Loucy (cell line): ENCODE data around the gene APBA1.

Experiments used
- H2AFZ ChIP-seq: fragments of 200-600 bp; sonication (generic); 2 replicates; pipeline ENCODE4 v1.6.0; 2016; ENCODE audit warnings: antibody characterized with exemption, mild to moderate bottlenecking, low read length, moderate library complexity
- H3F3A ChIP-seq: fragments of 200-600 bp; 2 replicates; pipeline ENCODE4 v1.6.0; 2016; ENCODE audit warnings: antibody characterized with exemption, low read depth, mild to moderate bottlenecking
- H3K27me3 ChIP-seq: fragments of 200-600 bp; sonication (generic); 2 replicates; pipeline ENCODE4 v1.6.1; 2014; ENCODE audit warnings: low read length, mild to moderate bottlenecking; ENCODE audit not compliant: insufficient read depth, poor library complexity, severe bottlenecking
- H3K36me3 ChIP-seq: fragments of 200-600 bp; sonication (generic); 2 replicates; pipeline ENCODE4 v1.6.1; 2016; ENCODE audit warnings: low read length; ENCODE audit not compliant: insufficient read depth
- H3K4me1 ChIP-seq: fragments of 200-600 bp; sonication (generic); 2 replicates; pipeline ENCODE4 v1.5.1; 2014; ENCODE audit warnings: low read length, mild to moderate bottlenecking; ENCODE audit not compliant: insufficient read depth, poor library complexity, severe bottlenecking
- H3K4me2 ChIP-seq: fragments of 200-600 bp; sonication (generic); 2 replicates; pipeline ENCODE4 v1.6.0; 2014; ENCODE audit warnings: antibody characterized with exemption, low read length, low read depth, mild to moderate bottlenecking; ENCODE audit not compliant: poor library complexity, severe bottlenecking
- H3K4me3 ChIP-seq: fragments of 200-600 bp; sonication (generic); 2 replicates; pipeline ENCODE4 v1.5.1; 2014; ENCODE audit warnings: low read length, mild to moderate bottlenecking, mixed read lengths; ENCODE audit not compliant: poor library complexity, severe bottlenecking
- H3K79me2 ChIP-seq: fragments of 200-600 bp; sonication (generic); 2 replicates; pipeline ENCODE4 v1.6.1; 2014; ENCODE audit warnings: low read length; ENCODE audit not compliant: insufficient read depth
- H3K9ac ChIP-seq: fragments of 200-600 bp; sonication (generic); 2 replicates; pipeline ENCODE4 v1.6.0; 2014; ENCODE audit warnings: mild to moderate bottlenecking, low read depth, low read length, moderate library complexity; ENCODE audit not compliant: poor library complexity, severe bottlenecking
- H3K9me2 ChIP-seq: fragments of 200-600 bp; sonication (generic); replicated peaks from 2 replicates; pipeline ENCODE4 v1.6.1; 2016; ENCODE audit warnings: low read depth, low read length, mixed read lengths
- H3K9me3 ChIP-seq: fragments of 200-600 bp; sonication (generic); 2 replicates; pipeline ENCODE4 v1.6.1; 2014; ENCODE audit warnings: mild to moderate bottlenecking, antibody characterized with exemption, low read length, low read depth; ENCODE audit not compliant: insufficient read depth
- H4K20me1 ChIP-seq: fragments of 200-600 bp; sonication (generic); 2 replicates; pipeline ENCODE4 v1.6.0; 2014; ENCODE audit warnings: antibody characterized with exemption, low read length, mild to moderate bottlenecking; ENCODE audit not compliant: insufficient read depth, poor library complexity, severe bottlenecking
- EZH2phosphoT487 ChIP-seq: fragments of 200-600 bp; IDR thresholded peaks from 2 replicates; pipeline ENCODE4 v1.6.1; 2018; ENCODE audit warnings: antibody characterized with exemption, mild to moderate bottlenecking, moderate library complexity, borderline replicate concordance
- TF ChIP-seq, protein P1 (sequence below): fragments of 200-600 bp; sonication (generic); conservative IDR thresholded peaks from 2 replicates; pipeline ENCODE4 v1.5.1; 2014; ENCODE audit warnings: mild to moderate bottlenecking, antibody characterized with exemption, low read length

The APBA1 gene

DNA sequence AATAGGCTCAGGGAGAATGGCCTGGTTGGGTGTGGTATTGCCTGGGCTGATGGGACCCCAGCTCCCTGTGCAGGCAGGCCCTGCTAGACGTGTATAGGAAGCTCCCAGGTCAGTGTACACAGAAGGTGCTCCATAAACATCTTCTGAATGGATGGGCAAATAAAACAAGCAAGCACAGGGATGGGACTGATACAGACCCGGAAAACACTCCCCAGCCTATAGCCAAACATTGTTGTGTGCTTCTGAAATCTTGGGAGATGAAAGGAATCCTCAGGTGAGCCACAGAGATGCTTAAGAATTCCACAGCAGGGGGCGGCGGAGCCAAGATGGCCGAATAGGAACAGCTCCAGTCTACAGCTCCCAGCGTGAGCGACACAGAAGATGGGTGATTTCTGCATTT is 195.4 kb downstream of the APBA1 start:
- H3K27me3 ChIP-seq: no peaks in the 10 kb centered on the region
- TF ChIP-seq, protein P1, sequence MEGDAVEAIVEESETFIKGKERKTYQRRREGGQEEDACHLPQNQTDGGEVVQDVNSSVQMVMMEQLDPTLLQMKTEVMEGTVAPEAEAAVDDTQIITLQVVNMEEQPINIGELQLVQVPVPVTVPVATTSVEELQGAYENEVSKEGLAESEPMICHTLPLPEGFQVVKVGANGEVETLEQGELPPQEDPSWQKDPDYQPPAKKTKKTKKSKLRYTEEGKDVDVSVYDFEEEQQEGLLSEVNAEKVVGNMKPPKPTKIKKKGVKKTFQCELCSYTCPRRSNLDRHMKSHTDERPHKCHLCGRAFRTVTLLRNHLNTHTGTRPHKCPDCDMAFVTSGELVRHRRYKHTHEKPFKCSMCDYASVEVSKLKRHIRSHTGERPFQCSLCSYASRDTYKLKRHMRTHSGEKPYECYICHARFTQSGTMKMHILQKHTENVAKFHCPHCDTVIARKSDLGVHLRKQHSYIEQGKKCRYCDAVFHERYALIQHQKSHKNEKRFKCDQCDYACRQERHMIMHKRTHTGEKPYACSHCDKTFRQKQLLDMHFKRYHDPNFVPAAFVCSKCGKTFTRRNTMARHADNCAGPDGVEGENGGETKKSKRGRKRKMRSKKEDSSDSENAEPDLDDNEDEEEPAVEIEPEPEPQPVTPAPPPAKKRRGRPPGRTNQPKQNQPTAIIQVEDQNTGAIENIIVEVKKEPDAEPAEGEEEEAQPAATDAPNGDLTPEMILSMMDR: no peak
- TF ChIP-seq EZH2phosphoT487: no peak
- peaks cover 30% of the 10 kb centered on the region for H3K4me1 ChIP-seq
- H3K9me3 ChIP-seq: no peaks in the 10 kb centered on the region
- H3K4me3 ChIP-seq: peak overlapping the region; percentile 55
- peak overlapping the region; percentile 67 for H3K9ac ChIP-seq
- H3F3A ChIP-seq: 0 out of 2 replicates have a peak, but pooled peaks cover 3% of the 10 kb centered on the region
- peak overlapping the region; percentile 76 for H3K4me2 ChIP-seq
- no peaks in the 10 kb centered on the region for H3K36me3 ChIP-seq
- no peaks in the 10 kb centered on the region for H4K20me1 ChIP-seq
- peak overlapping the region; percentile 21 for H2AFZ ChIP-seq
- H3K9me2 ChIP-seq: no peaks in the 10 kb centered on the region
- no peaks in the 10 kb centered on the region for H3K79me2 ChIP-seq

DNA sequence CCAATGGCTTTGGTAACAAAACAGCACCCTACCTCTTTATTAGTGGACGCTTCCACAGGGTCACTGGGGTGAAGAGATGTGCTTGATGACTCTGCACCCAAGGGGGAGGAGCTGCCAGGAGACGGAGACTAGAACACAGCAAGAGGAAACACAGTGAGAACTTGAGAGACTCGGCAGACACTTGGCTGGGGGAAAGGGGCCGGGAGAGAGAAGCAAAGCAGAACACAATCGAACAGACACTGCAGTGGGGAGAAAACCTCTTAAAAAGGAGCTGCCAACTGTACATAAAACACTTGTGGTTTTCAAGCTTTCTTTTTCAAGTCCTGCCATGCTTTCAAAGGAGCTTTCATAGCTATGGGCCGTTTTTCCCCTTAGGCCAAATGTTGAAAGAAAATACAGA is 196.2 kb downstream of the APBA1 start:
- H3K4me1 ChIP-seq: peaks cover 30% of the 10 kb centered on the region
- no peaks in the 10 kb centered on the region for H3K79me2 ChIP-seq
- no peaks in the 10 kb centered on the region for H3K27me3 ChIP-seq
- peak overlapping the region; percentile 67 for H3K9ac ChIP-seq
- peak overlapping the region; percentile 21; the same call in 1 of the 2 replicates for H2AFZ ChIP-seq
- no peaks in the 10 kb centered on the region for H3K36me3 ChIP-seq
- H3K9me3 ChIP-seq: no peaks in the 10 kb centered on the region
- 0 out of 2 replicates have a peak, but pooled peaks cover 3% of the 10 kb centered on the region for H3F3A ChIP-seq
- no peak for TF ChIP-seq EZH2phosphoT487
- TF ChIP-seq, protein P1: no peak
- H3K4me3 ChIP-seq: peak overlapping the region; percentile 55
- H3K9me2 ChIP-seq: no peaks in the 10 kb centered on the region
- peak overlapping the region; percentile 76 for H3K4me2 ChIP-seq
- no peaks in the 10 kb centered on the region for H4K20me1 ChIP-seq

DNA sequence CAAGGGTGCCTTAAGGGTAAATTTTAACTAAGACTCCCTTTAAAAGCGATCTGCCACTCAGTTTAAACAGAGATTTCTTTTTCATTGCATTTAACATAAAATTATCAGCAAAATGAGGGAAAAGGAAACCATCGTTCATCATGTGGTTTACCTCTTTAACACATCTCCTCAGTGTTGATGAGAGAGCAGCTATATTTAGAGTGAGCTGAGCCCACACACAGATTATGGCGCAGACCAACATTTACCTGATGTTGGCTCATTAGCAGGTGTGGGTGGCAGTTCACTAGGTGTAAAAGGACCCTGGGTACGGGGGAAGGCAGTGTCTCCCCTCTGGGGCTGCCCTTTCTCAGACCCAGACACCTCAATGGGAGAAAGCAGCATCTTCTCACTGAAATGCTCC is 197.3 kb downstream of the APBA1 start:
- Histone ChIP-seq H3K9ac (no peak overlapping the region), H3K27me3 (no peaks in the 10 kb centered on the region), H2AFZ (no peak overlapping the region), H3K4me3 (no peak overlapping the region), H3K79me2 (no peaks in the 10 kb centered on the region), H3K4me2 (peak overlapping the region; percentile 76), H4K20me1 (no peaks in the 10 kb centered on the region), H3K9me2 (no peaks in the 10 kb centered on the region), H3F3A (0 out of 2 replicates have a peak, but pooled peaks cover 3% of the 10 kb centered on the region), H3K4me1 (peaks cover 30% of the 10 kb centered on the region), H3K9me3 (no peaks in the 10 kb centered on the region), H3K36me3 (no peaks in the 10 kb centered on the region)
- TF ChIP-seq, protein P1: no peak
- no peak for TF ChIP-seq EZH2phosphoT487
